K562 (cell line): ENCODE results near the gene CADM2.

Experiments used
- CHD7 ChIP-seq: fragments of 200-600 bp; sonication (generic); IDR thresholded peaks from one replicate; pipeline ENCODE4 v1.6.1; 2012; ENCODE audit warnings: mild to moderate bottlenecking, low read depth, low read length, inconsistent platforms
- CTCF ChIP-seq, 3 experiments: IDR thresholded peaks in 2 of 3; conservative IDR thresholded peaks in 1 of 3; 2 replicates each; pipeline ENCODE4 v1.5.1; 2011 to 2012; ENCODE audit warnings: low read length in 3 of 3, mild to moderate bottlenecking in 3 of 3, control low read depth in 2 of 3, improper control_type of control experiment in 1 of 3, inconsistent platforms in 1 of 3, low read depth in 1 of 3, mixed read lengths in 1 of 3, moderate library complexity in 1 of 3; ENCODE audit not compliant: insufficient read depth in 2 of 3
- E2F1 ChIP-seq: sonication (generic); formaldehyde crosslinking; IDR thresholded peaks from 2 replicates; pipeline ENCODE4 v1.8.1; 2023; ENCODE audit warnings: mild to moderate bottlenecking, missing genetic modification reagents, moderate library complexity
- EP300 ChIP-seq: IDR thresholded peaks from 2 replicates; pipeline ENCODE4 v1.6.1; 2012; ENCODE audit warnings: low read length, improper control_type of control experiment
- FOXA3 ChIP-seq, 2 experiments: fragments of 450-650 bp in 1 of 2; sonication (generic) in 1 of 2; formaldehyde crosslinking; IDR thresholded peaks in 1 of 2; conservative IDR thresholded peaks in 1 of 2; 2 replicates each; pipeline versions ENCODE4 v1.4.0 to v1.8.0; 2020 to 2022; ENCODE audit warnings: mild to moderate bottlenecking in 2 of 2, missing genetic modification reagents in 1 of 2
- HNRNPK ChIP-seq: fragments of 200-400 bp; formaldehyde crosslinking; IDR thresholded peaks from one replicate; pipeline ENCODE4 v1.6.1; 2018; ENCODE audit warnings: mild to moderate bottlenecking, low read depth, low read length; ENCODE audit not compliant: poor library complexity, severe bottlenecking
- IRF2 ChIP-seq: sonication (generic); formaldehyde crosslinking; IDR thresholded peaks from 2 replicates; pipeline ENCODE4 v1.8.1; 2022; ENCODE audit warnings: mild to moderate bottlenecking, missing genetic modification reagents
- PATZ1 ChIP-seq: fragments of 250-450 bp; sonication (Bioruptor Pico); IDR thresholded peaks from 2 replicates; pipeline ENCODE4 v1.5.0; 2020; ENCODE audit warnings: mild to moderate bottlenecking, borderline replicate concordance
- PHF20 ChIP-seq: fragments of 450-650 bp; IDR thresholded peaks from 2 replicates; pipeline ENCODE4 v1.6.1; 2018; ENCODE audit not compliant: partially characterized antibody
- POLR2A ChIP-seq: fragments of 450-650 bp; conservative IDR thresholded peaks from 2 replicates; pipeline ENCODE4 v1.6.1; 2016
- ZNF384 ChIP-seq: IDR thresholded peaks from 2 replicates; pipeline ENCODE4 v1.6.1; 2012; ENCODE audit warnings: low read depth, low read length, improper control_type of control experiment

- TF ChIP-seq HNRNPK (no peak), ZNF384 (no peak), CTCF (IDR thresholded peaks at IDR 0.05 in 2 of 3, conservative IDR thresholded peaks at IDR 0.05 in 1 of 3; ENCODE audit: insufficient read depth in 2 of 3, low read depth in 1 of 3, low read length in 3 of 3) (no peak), CHD7 (no peak), IRF2 (no peak), PATZ1 (no peak), E2F1 (CRISPR knock-in tag) (no peak), POLR2A (no peak), EP300 (no peak), FOXA3 (CRISPR knock-in tag; conservative IDR thresholded peaks at IDR 0.05 in 1 of 2, IDR thresholded peaks at IDR 0.05 in 1 of 2) (no peak), PHF20 (no peak)
Measured at GRCh38 chr3:86073799-86074198, 1115.0 kb downstream of the CADM2 start.
